Breast epithelium (tissue), 3 donors: ENCODE measurements around the gene CYB5D1.

Experiments
- CTCF ChIP-seq, 3 donors: fragments of 450-650 bp; IDR thresholded peaks; one replicate each; pipeline ENCODE4 v1.5.1; 2016 to 2017; ENCODE audit warnings: antibody characterized with exemption in 3 of 3, mild to moderate bottlenecking in 3 of 3, moderate library complexity in 3 of 3
- POLR2AphosphoS5 ChIP-seq, 3 donors: sonication (generic); formaldehyde crosslinking; IDR thresholded peaks; one replicate each; pipeline ENCODE4 v1.6.1; 2017; ENCODE audit warnings: antibody characterized with exemption in 3 of 3

GRCh38 chr17:7888184-7888920 is 30.5 kb downstream of the CYB5D1 start, which contains the start of gene CHD3:
- TF ChIP-seq CTCF (IDR thresholded peaks at IDR 0.05) = no peak
- peak in 2 of 3 donors; percentile 39 to 47 for TF ChIP-seq POLR2AphosphoS5 (IDR thresholded peaks at IDR 0.05)
